GM23338 (cell line): ENCODE data around the gene ADAMTS18. TPM values are rescaled to one million over a fixed set of nuclear protein-coding genes. Genes with fewer than 3 reads are reported as not detected.
"Not testable (repeated sequence)": the region's sequence is repeated elsewhere in the genome, so short reads cannot be mapped to it uniquely, and the experiment has no call there.

ENCODE experiments used
- ATAC-seq: fragments of 200-7000 bp; cut with Tn5 transposase; 3 replicates; pipeline ENCODE4 v1.9.1; 2020
- DNase-seq: peaks from one replicate; pipeline ENCODE4 v3.0.0-alpha.2; 2015; ENCODE audit warnings: low spot score
- H2AFZ ChIP-seq: fragments of 200-600 bp; sonication (generic); 2 replicates; pipeline ENCODE4 v1.8.0; 2016; ENCODE audit warnings: antibody characterized with exemption, mild to moderate bottlenecking, moderate library complexity
- H3F3A ChIP-seq: fragments of 200-600 bp; sonication (generic); replicated peaks from 2 replicates; pipeline ENCODE4 v1.8.0; 2017; ENCODE audit warnings: antibody characterized with exemption, mixed run types, low read depth
- H3K27ac ChIP-seq: fragments of 200-600 bp; sonication (generic); 2 replicates; pipeline ENCODE4 v1.6.1; 2016; ENCODE audit warnings: low read depth
- H3K27me3 ChIP-seq: fragments of 200-600 bp; sonication (generic); 2 replicates; pipeline ENCODE4 v1.8.0; 2016; ENCODE audit warnings: mild to moderate bottlenecking, mixed run types, moderate library complexity; ENCODE audit not compliant: insufficient read depth
- H3K36me3 ChIP-seq: fragments of 200-600 bp; sonication (generic); 2 replicates; pipeline ENCODE4 v1.8.0; 2016; ENCODE audit warnings: mild to moderate bottlenecking; ENCODE audit not compliant: insufficient read depth
- H3K4me1 ChIP-seq: fragments of 200-600 bp; sonication (generic); 2 replicates; pipeline ENCODE4 v1.8.0; 2016; ENCODE audit warnings: mild to moderate bottlenecking, moderate library complexity; ENCODE audit not compliant: insufficient read depth
- H3K4me2 ChIP-seq: fragments of 200-600 bp; sonication (generic); 2 replicates; pipeline ENCODE4 v1.7.1; 2017; ENCODE audit warnings: mixed run types
- H3K4me3 ChIP-seq: fragments of 200-600 bp; sonication (generic); 2 replicates; pipeline ENCODE4 v1.6.1; 2016; ENCODE audit warnings: mixed run types
- H3K79me2 ChIP-seq: fragments of 200-600 bp; sonication (generic); replicated peaks from 2 replicates; pipeline ENCODE4 v1.8.0; 2017; ENCODE audit warnings: mild to moderate bottlenecking; ENCODE audit not compliant: insufficient read depth
- H3K9me2 ChIP-seq: fragments of 200-600 bp; sonication (generic); 2 replicates; pipeline ENCODE4 v1.8.0; 2017; ENCODE audit not compliant: insufficient read depth
- H4K20me1 ChIP-seq: fragments of 200-600 bp; sonication (generic); replicated peaks from 2 replicates; pipeline ENCODE4 v1.8.0; 2017; ENCODE audit warnings: mild to moderate bottlenecking; ENCODE audit not compliant: insufficient read depth
- H3K27ac Mint-ChIP-seq: 2 replicates; pipeline ENCODE4 v1.8.0; 2020; ENCODE audit warnings: inconsistent platforms, mild to moderate bottlenecking, moderate library complexity, mixed read lengths
- H3K27me3 Mint-ChIP-seq: 3 replicates; pipeline ENCODE4 v1.8.0; 2022; ENCODE audit warnings: low read depth, mild to moderate bottlenecking, moderate library complexity, mixed read lengths, inconsistent platforms; ENCODE audit not compliant: insufficient read depth, poor library complexity
- H3K36me3 Mint-ChIP-seq: 3 replicates; pipeline ENCODE4 v1.8.0; 2021; ENCODE audit warnings: low read depth, mild to moderate bottlenecking, inconsistent platforms, moderate library complexity, mixed read lengths
- H3K4me1 Mint-ChIP-seq: 3 replicates; pipeline ENCODE4 v1.8.0; 2020; ENCODE audit warnings: mild to moderate bottlenecking, inconsistent platforms, mixed read lengths
- H3K4me3 Mint-ChIP-seq: 3 replicates; pipeline ENCODE4 v1.8.0; 2021; ENCODE audit warnings: moderate library complexity, mild to moderate bottlenecking, inconsistent platforms, mixed read lengths
- H3K9me3 Mint-ChIP-seq: 3 replicates; pipeline ENCODE4 v1.8.0; 2020; ENCODE audit warnings: moderate library complexity, mild to moderate bottlenecking, inconsistent platforms, mixed read lengths
- EZH2 ChIP-seq: fragments of 200-600 bp; sonication (generic); IDR thresholded peaks from one replicate; pipeline ENCODE4 v1.8.0; 2017; ENCODE audit warnings: antibody characterized with exemption, mild to moderate bottlenecking, low read depth; ENCODE audit not compliant: unreplicated experiment
- EZH2phosphoT487 ChIP-seq: fragments of 200-600 bp; sonication (generic); IDR thresholded peaks from one replicate; pipeline ENCODE4 v1.8.1; 2018; ENCODE audit warnings: antibody characterized with exemption; ENCODE audit not compliant: unreplicated experiment
- REST ChIP-seq: IDR thresholded peaks from one replicate; pipeline ENCODE4 v1.6.1; 2018; ENCODE audit warnings: antibody characterized with exemption; ENCODE audit not compliant: unreplicated experiment
- ZNF114 ChIP-seq: fragments of 250-450 bp; sonication (Bioruptor Pico); IDR thresholded peaks from 2 replicates; pipeline ENCODE4 v1.5.0; 2020; ENCODE audit warnings: mild to moderate bottlenecking, moderate library complexity
- ZNF462 ChIP-seq: fragments of 250-450 bp; sonication (Bioruptor Pico); IDR thresholded peaks from 2 replicates; pipeline ENCODE4 v1.5.0; 2020; ENCODE audit warnings: mild to moderate bottlenecking, moderate library complexity
- polyA plus RNA-seq: library from polyadenylated mRNA; unstranded; fragments of >200 nt; fragmentation: Nextera tagmentation; extraction: Ambion mirVana; gene quantifications from 2 replicates; pipeline ENCODE4 v1.2.1, GENCODE V29; 2016
- total RNA-seq: library from RNA; depleted of rRNA; stranded (reverse); fragments of >200 nt; shearing (Covaris generic); gene quantifications from 2 replicates; pipeline ENCODE4 v1.2.3, GENCODE V29; 2014
- TF ChIP-seq, protein P1 (sequence below): IDR thresholded peaks from 2 replicates; pipeline ENCODE4 v1.6.1; 2016; ENCODE audit warnings: antibody characterized with exemption

ADAMTS18 gene
- total and polyA plus RNA-seq, 2 experiments from 2014 or later, result 0.15 to 0.90 TPM

DNA sequence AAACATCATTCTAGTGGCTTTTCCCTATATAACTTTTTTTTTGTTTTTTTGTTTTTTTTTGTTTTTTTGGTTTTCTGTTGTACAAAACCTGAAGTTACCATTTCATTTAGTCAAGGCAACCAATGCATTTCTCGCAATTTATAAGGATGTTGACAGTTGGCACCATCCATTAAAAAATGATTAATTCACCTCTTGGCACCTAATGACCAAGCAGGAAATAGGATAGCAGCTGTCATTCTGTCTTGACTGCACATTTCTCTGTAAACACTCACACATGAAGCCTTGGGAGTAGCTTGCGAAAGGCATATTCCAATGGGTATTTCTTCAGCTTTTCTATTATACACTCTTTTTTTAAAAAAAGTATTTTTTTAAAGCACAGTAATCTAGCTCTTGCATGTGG lies 158.2 kb downstream of the ADAMTS18 start (continued):
- TF ChIP-seq ZNF462 (CRISPR knock-in tag) (no peak), ZNF114 (CRISPR knock-in tag) (no peak), EZH2phosphoT487 (no peak), EZH2 (no peak), REST (no peak)
- TF ChIP-seq, protein P1, sequence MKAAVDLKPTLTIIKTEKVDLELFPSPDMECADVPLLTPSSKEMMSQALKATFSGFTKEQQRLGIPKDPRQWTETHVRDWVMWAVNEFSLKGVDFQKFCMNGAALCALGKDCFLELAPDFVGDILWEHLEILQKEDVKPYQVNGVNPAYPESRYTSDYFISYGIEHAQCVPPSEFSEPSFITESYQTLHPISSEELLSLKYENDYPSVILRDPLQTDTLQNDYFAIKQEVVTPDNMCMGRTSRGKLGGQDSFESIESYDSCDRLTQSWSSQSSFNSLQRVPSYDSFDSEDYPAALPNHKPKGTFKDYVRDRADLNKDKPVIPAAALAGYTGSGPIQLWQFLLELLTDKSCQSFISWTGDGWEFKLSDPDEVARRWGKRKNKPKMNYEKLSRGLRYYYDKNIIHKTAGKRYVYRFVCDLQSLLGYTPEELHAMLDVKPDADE, result no peak

- not testable (repeated sequence) for H3K36me3 ChIP-seq, H3K27ac Mint-ChIP-seq, H3K9me2 ChIP-seq, ATAC-seq, H3K27me3 Mint-ChIP-seq, H3K79me2 ChIP-seq, H3F3A ChIP-seq, DNase-seq, H3K4me2 ChIP-seq, H3K4me1 ChIP-seq, H2AFZ ChIP-seq, H4K20me1 ChIP-seq, H3K27me3 ChIP-seq, H3K36me3 Mint-ChIP-seq, H3K4me3 Mint-ChIP-seq, H3K9me3 Mint-ChIP-seq, H3K27ac ChIP-seq, H3K4me3 ChIP-seq
- H3K4me1 Mint-ChIP-seq, result peaks cover 13% of the 10 kb centered on the region
Observed at GRCh38 chr16:77275303-77275702, 159.5 kb downstream of the ADAMTS18 start.
